Measurements from ENCODE around the gene ADARB2. TPM values are rescaled to one million over a fixed set of nuclear protein-coding genes. Genes with fewer than 3 reads are reported as not detected.
A peak's percentile ranks its signal among the peaks of the same experiment; 100 is the strongest.

Gene ADARB2
- total RNA-seq, 2 donors from 2014 or later = 1.1 to 1.8 TPM

DNA sequence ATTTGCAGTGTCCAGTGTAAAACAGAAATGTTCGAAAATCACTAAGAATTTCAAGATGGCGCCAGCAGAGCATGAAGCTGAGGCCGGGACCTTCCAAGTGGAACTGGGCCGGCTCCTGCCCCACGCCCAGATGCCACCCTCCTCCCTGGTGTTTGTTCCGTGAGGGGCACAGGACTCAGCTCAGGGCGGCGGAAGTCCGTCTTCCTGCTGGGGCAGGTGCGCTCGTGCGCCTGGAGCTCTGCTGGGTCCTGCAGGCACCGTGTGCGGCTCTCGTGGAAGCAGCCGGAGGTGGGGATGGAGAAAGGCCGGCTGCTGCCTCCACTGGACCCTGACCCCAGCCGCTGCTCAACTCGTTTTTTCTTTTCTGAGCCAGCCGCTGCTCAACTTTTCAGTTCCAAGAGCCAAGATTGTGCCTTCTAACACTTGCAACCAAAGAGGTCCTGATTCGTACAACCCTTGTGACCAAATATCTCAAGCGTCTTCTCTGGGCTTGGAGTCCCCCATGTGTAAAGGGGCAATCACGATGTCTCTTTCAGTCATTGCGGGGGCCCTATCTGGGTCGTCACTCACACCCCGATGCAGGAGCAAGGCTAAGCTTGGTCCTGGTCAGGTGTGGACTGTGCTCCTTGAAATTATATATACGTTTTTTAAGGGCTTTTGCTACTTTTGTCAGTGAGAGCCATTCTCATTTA, 334.4 kb downstream of the ADARB2 start:
- Mint-ChIP-seq H3K9me3 (no peaks in the 10 kb centered on the region), H3K36me3 (ENCODE audit: low read depth) (no peaks in the 10 kb centered on the region), H3K27ac (no peak overlapping the region)

DNA sequence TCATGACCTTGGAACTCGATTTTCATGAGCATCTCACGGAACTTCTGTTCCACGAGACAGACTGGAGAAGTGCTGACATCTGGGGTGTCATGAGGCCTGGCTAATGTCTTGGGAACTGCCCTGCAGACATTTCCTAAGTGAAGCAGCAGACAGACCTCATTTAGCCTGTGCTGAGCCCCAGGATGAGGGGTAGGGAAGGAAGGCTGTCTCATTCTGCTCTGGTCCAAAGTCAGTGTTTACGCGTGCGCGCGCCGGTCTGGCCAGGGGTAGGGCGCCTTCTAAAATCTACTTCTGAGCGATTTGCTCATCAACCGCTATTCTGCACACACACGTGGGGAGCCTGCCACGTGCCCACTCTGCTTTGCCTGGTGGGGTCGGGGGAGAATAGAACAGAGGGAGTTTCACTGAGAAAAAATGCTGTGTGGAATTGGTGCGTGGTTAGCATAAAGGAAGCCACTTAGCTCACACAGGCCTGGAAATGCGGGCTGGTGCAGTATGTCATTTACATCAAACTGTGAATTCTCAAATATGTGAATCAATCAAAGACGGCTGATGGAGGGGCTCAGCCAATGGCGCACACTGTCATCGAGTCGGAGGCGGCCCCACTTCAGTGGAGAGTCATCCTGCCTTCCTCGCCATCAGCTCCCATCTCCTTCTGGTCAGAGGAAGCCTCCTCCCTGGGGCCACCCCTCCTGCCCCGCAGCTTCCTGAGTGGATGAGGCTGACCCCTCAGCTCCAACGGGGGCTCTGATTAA, 335.1 kb downstream of the ADARB2 start:
- H3K36me3 Mint-ChIP-seq (ENCODE audit: low read depth) = no peaks in the 10 kb centered on the region
- H3K27ac ChIP-seq (ENCODE audit: low read depth, low read length) = peak overlapping the region; percentile 24
- H3K9ac ChIP-seq (ENCODE audit: extremely low read depth, low read length, poor library complexity, severe bottlenecking) = no peak overlapping the region
- H3K9me3 Mint-ChIP-seq = no peaks in the 10 kb centered on the region
- whole genome bisulfite sequencing, 2 experiments (ENCODE audit: insufficient coverage in 1 of 2, insufficient read length in 1 of 2) = 92 to 95% methylated on average over 17 to 25 of the region's 25 CpGs
- H3K9me3 ChIP-seq (ENCODE audit: control insufficient read depth, low read length) = no peaks in the 10 kb centered on the region
- DNase-seq = peak; percentile 25
- no peaks in the 10 kb centered on the region for H3K36me3 ChIP-seq (ENCODE audit: control insufficient read depth, insufficient read depth, low read length)
- H3K4me3 ChIP-seq (ENCODE audit: low read length) = no peak overlapping the region
- no peak overlapping the region for H3K27ac Mint-ChIP-seq
- no peaks in the 10 kb centered on the region for H3K27me3 ChIP-seq (ENCODE audit: control insufficient read depth, insufficient read depth, low read length, poor library complexity, severe bottlenecking)
- H3K4me1 Mint-ChIP-seq = peaks cover 12% of the 10 kb centered on the region
- H3K27me3 Mint-ChIP-seq (ENCODE audit: insufficient read depth) = no peaks in the 10 kb centered on the region
- H3K4me3 Mint-ChIP-seq = no peak overlapping the region
- TF ChIP-seq, protein P1, sequence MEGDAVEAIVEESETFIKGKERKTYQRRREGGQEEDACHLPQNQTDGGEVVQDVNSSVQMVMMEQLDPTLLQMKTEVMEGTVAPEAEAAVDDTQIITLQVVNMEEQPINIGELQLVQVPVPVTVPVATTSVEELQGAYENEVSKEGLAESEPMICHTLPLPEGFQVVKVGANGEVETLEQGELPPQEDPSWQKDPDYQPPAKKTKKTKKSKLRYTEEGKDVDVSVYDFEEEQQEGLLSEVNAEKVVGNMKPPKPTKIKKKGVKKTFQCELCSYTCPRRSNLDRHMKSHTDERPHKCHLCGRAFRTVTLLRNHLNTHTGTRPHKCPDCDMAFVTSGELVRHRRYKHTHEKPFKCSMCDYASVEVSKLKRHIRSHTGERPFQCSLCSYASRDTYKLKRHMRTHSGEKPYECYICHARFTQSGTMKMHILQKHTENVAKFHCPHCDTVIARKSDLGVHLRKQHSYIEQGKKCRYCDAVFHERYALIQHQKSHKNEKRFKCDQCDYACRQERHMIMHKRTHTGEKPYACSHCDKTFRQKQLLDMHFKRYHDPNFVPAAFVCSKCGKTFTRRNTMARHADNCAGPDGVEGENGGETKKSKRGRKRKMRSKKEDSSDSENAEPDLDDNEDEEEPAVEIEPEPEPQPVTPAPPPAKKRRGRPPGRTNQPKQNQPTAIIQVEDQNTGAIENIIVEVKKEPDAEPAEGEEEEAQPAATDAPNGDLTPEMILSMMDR (conservative IDR thresholded peaks at IDR 0.05) = no peak
- no peaks in the 10 kb centered on the region for H3K4me1 ChIP-seq (ENCODE audit: control insufficient read depth, insufficient read depth, low read length)

More for the DNA sequence above, 334.4 kb downstream of the ADARB2 start:
- WGBS, 2 experiments (ENCODE audit: insufficient coverage in 1 of 2, insufficient read length in 1 of 2) = 94 to 96% methylated on average over 25 to 27 of the region's 27 CpGs
- no peaks in the 10 kb centered on the region for H3K27me3 Mint-ChIP-seq (ENCODE audit: insufficient read depth)
- Histone ChIP-seq H3K36me3 (ENCODE audit: control insufficient read depth, insufficient read depth, low read length) (no peaks in the 10 kb centered on the region), H3K9ac (ENCODE audit: extremely low read depth, low read length, poor library complexity, severe bottlenecking) (no peak overlapping the region), H3K27me3 (ENCODE audit: control insufficient read depth, insufficient read depth, low read length, poor library complexity, severe bottlenecking) (no peaks in the 10 kb centered on the region), H3K4me1 (ENCODE audit: control insufficient read depth, insufficient read depth, low read length) (no peaks in the 10 kb centered on the region), H3K4me3 (ENCODE audit: low read length) (no peak overlapping the region), H3K27ac (ENCODE audit: low read depth, low read length) (no peak overlapping the region), H3K9me3 (ENCODE audit: control insufficient read depth, low read length) (no peaks in the 10 kb centered on the region)
- peaks cover 12% of the 10 kb centered on the region for H3K4me1 Mint-ChIP-seq
- peak; percentile 34 for DNase-seq
- H3K4me3 Mint-ChIP-seq = no peak overlapping the region
- TF ChIP-seq, protein P1 (conservative IDR thresholded peaks at IDR 0.05) = no peak

DNA sequence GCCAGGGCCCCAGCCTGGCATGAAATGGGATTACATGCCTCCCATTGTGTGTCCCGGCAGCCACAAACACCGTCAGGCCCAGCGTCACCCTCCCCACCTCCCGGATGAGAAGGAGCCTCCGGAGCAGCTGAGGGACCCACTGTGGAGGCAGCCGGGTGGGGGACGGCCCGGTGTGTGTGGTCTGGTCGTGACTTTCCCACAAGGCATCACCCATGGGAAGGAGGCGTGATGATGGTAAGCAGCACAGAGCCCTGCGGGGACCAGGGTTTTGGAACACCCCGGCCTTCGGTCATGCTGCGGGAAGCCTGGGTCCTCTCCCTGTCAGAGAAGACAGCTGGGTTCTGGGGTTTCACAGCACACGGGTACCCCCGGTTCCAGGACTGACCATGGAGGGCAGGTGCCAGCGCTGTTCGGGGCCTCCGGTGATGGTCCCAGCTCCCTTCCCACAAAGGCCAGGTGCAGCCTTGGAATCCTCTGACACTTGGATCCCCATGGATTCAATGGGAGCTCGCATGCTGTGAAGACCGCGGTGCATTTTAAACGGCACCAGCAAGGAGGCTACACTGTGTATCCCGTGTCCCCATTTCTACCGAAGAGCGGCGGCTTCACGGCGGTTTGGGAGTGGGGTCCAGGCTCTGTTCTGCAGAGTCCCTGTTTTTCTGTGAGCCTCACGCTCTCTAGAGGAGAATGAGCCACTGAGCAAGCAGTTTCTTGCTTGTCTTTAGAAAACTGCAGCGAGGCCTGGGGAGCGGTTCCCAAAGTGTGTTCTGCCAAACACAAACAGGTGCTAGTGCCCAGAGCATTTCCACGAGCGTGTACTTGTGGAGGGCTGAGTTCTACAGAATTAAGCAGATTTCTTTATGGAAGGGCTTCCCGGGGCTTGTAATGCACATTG, 336.0 kb downstream of the ADARB2 start:
- Histone ChIP-seq H3K4me3 (ENCODE audit: low read length) (no peak overlapping the region), H3K9ac (ENCODE audit: extremely low read depth, low read length, poor library complexity, severe bottlenecking) (no peak overlapping the region), H3K27ac (ENCODE audit: low read depth, low read length) (no peak overlapping the region), H3K36me3 (ENCODE audit: control insufficient read depth, insufficient read depth, low read length) (no peaks in the 10 kb centered on the region), H3K4me1 (ENCODE audit: control insufficient read depth, insufficient read depth, low read length) (no peaks in the 10 kb centered on the region), H3K27me3 (ENCODE audit: control insufficient read depth, insufficient read depth, low read length, poor library complexity, severe bottlenecking) (no peaks in the 10 kb centered on the region), H3K9me3 (ENCODE audit: control insufficient read depth, low read length) (no peaks in the 10 kb centered on the region)
- TF ChIP-seq, protein P1 (conservative IDR thresholded peaks at IDR 0.05) = no peak
- 94% methylated on average over 28 to 35 of the region's 35 CpGs for WGBS, 2 experiments (ENCODE audit: insufficient coverage in 1 of 2, insufficient read length in 1 of 2)
- Mint-ChIP-seq H3K36me3 (ENCODE audit: low read depth) (no peaks in the 10 kb centered on the region), H3K9me3 (no peaks in the 10 kb centered on the region), H3K4me3 (no peak overlapping the region), H3K27me3 (ENCODE audit: insufficient read depth) (no peaks in the 10 kb centered on the region), H3K4me1 (peaks cover 12% of the 10 kb centered on the region), H3K27ac (no peak overlapping the region)
- peak; percentile 44 for DNase-seq
